ENCODE measurements around the gene SRPK3.
"Not testable (repeated sequence)": the region's sequence is repeated elsewhere in the genome, so short reads cannot be mapped to it uniquely, and the experiment has no call there.

The SRPK3 gene

GRCh38 chrX:153812220-153812619 lies 31.4 kb downstream of the SRPK3 start:
- no peak for DNase-seq (ENCODE audit: low read depth)
- H3K4me3 ChIP-seq (ENCODE audit: control insufficient read depth, low read depth, low read length), result no peak overlapping the region
- TF ChIP-seq CTCF (conservative IDR thresholded peaks at IDR 0.05; ENCODE audit: control insufficient read depth, insufficient read depth, low read depth, low read length), result no peak

GRCh38 chrX:153813161-153813560 lies 32.3 kb downstream of the SRPK3 start:
- no peak for DNase-seq (ENCODE audit: low read depth)

GRCh38 chrX:153814591-153815315 lies 33.9 kb downstream of the SRPK3 start:
- TF ChIP-seq CTCF (conservative IDR thresholded peaks at IDR 0.05; ENCODE audit: control insufficient read depth, insufficient read depth, low read depth, low read length), result no peak
- DNase-seq (ENCODE audit: low read depth), result no peak
- H3K4me3 ChIP-seq (ENCODE audit: control insufficient read depth, low read depth, low read length), result no peak overlapping the region

More at GRCh38 chrX:153813161-153813560, 32.3 kb downstream of the SRPK3 start:
- TF ChIP-seq CTCF (conservative IDR thresholded peaks at IDR 0.05; ENCODE audit: control insufficient read depth, insufficient read depth, low read depth, low read length), result no peak
- no peak overlapping the region for H3K4me3 ChIP-seq (ENCODE audit: control insufficient read depth, low read depth, low read length)

- no peak overlapping the region for H3K4me3 ChIP-seq (ENCODE audit: control insufficient read depth, low read depth, low read length)
- DNase-seq (ENCODE audit: low read depth), result no peak
- no peak for TF ChIP-seq CTCF (conservative IDR thresholded peaks at IDR 0.05; ENCODE audit: control insufficient read depth, insufficient read depth, low read depth, low read length)
These were observed 36.2 kb downstream of the SRPK3 start for GRCh38 chrX:153816831-153817690.

GRCh38 chrX:153818064-153818463 lies 37.2 kb downstream of the SRPK3 start:
- DNase-seq (ENCODE audit: low read depth); H3K4me3 ChIP-seq (ENCODE audit: control insufficient read depth, low read depth, low read length): not testable (repeated sequence)

GRCh38 chrX:153818571-153819383 lies 37.9 kb downstream of the SRPK3 start:
- DNase-seq (ENCODE audit: low read depth), result no peak
- H3K4me3 ChIP-seq (ENCODE audit: control insufficient read depth, low read depth, low read length), result peak overlapping the region; percentile 3
- no peak for TF ChIP-seq CTCF (conservative IDR thresholded peaks at IDR 0.05; ENCODE audit: control insufficient read depth, insufficient read depth, low read depth, low read length)

All from fibroblast of mammary gland (primary cell).